ENCODE measurements around the gene ATXN7. TPM values are rescaled to one million over a fixed set of nuclear protein-coding genes. Genes with fewer than 3 reads are reported as not detected.

ATXN7 gene
- total and polyA plus RNA-seq, 2 of the 13 experiments (the other 11 are each of a cell fraction or from before 2014, with no cell fraction given), result 13.8 to 20.0 TPM

GRCh38 chr3:63967675-63968611 is 104.3 kb downstream of the ATXN7 start (continued):
- no peak for TF ChIP-seq POLR2AphosphoS2 (IDR thresholded peaks at IDR 0.05; ENCODE audit: low read depth, low read length)
- TF ChIP-seq ZNF382 (CRISPR knock-in tag; IDR thresholded peaks at IDR 0.05; ENCODE audit: borderline replicate concordance), result no peak
- TF ChIP-seq, protein P1, sequence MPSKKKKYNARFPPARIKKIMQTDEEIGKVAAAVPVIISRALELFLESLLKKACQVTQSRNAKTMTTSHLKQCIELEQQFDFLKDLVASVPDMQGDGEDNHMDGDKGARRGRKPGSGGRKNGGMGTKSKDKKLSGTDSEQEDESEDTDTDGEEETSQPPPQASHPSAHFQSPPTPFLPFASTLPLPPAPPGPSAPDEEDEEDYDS (CRISPR knock-in tag; IDR thresholded peaks at IDR 0.05), result 0 out of 2 replicates have a peak, but pooled peaks have one; percentile 12
- TF ChIP-seq, protein P2, sequence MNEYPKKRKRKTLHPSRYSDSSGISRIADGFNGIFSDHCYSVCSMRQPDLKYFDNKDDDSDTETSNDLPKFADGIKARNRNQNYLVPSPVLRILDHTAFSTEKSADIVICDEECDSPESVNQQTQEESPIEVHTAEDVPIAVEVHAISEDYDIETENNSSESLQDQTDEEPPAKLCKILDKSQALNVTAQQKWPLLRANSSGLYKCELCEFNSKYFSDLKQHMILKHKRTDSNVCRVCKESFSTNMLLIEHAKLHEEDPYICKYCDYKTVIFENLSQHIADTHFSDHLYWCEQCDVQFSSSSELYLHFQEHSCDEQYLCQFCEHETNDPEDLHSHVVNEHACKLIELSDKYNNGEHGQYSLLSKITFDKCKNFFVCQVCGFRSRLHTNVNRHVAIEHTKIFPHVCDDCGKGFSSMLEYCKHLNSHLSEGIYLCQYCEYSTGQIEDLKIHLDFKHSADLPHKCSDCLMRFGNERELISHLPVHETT (CRISPR knock-in tag; conservative IDR thresholded peaks at IDR 0.05), result no peak
- TF ChIP-seq ZNF790 (CRISPR knock-in tag; IDR thresholded peaks at IDR 0.05; ENCODE audit: borderline replicate concordance), result no peak
- 0 out of 2 replicates have a peak, but pooled peaks have one; percentile 24 for TF ChIP-seq ZNF644 (CRISPR knock-in tag; IDR thresholded peaks at IDR 0.05; ENCODE audit: low read depth)
- TF ChIP-seq ZNF747 (CRISPR knock-in tag; IDR thresholded peaks at IDR 0.05; ENCODE audit: borderline replicate concordance), result no peak
- TF ChIP-seq SRSF1 (optimal IDR thresholded peaks at IDR 0.05; ENCODE audit: low read depth, low read length), result no peak
- TF ChIP-seq NFE2L2 (IDR thresholded peaks at IDR 0.05; ENCODE audit: low read length), result no peak
- TF ChIP-seq ZNF337 (CRISPR knock-in tag; IDR thresholded peaks at IDR 0.05; ENCODE audit: borderline replicate concordance, low read depth), result no peak
- 0 out of 2 replicates have a peak, but pooled peaks have one; percentile 20 for TF ChIP-seq HHEX (CRISPR knock-in tag; IDR thresholded peaks at IDR 0.05)
- TF ChIP-seq, protein P3, sequence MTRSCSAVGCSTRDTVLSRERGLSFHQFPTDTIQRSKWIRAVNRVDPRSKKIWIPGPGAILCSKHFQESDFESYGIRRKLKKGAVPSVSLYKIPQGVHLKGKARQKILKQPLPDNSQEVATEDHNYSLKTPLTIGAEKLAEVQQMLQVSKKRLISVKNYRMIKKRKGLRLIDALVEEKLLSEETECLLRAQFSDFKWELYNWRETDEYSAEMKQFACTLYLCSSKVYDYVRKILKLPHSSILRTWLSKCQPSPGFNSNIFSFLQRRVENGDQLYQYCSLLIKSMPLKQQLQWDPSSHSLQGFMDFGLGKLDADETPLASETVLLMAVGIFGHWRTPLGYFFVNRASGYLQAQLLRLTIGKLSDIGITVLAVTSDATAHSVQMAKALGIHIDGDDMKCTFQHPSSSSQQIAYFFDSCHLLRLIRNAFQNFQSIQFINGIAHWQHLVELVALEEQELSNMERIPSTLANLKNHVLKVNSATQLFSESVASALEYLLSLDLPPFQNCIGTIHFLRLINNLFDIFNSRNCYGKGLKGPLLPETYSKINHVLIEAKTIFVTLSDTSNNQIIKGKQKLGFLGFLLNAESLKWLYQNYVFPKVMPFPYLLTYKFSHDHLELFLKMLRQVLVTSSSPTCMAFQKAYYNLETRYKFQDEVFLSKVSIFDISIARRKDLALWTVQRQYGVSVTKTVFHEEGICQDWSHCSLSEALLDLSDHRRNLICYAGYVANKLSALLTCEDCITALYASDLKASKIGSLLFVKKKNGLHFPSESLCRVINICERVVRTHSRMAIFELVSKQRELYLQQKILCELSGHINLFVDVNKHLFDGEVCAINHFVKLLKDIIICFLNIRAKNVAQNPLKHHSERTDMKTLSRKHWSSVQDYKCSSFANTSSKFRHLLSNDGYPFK (CRISPR knock-in tag; IDR thresholded peaks at IDR 0.05; ENCODE audit: borderline replicate concordance), result no peak
- TF ChIP-seq ZNF407 (CRISPR knock-in tag; IDR thresholded peaks at IDR 0.05; ENCODE audit: not compliant biosample characterization), result no peak
- TF ChIP-seq SMAD1 (CRISPR knock-in tag; IDR thresholded peaks at IDR 0.05; ENCODE audit: borderline replicate concordance, low read depth), result no peak
- TF ChIP-seq KDM3A (CRISPR knock-in tag; IDR thresholded peaks at IDR 0.05; ENCODE audit: low read depth), result no peak; the same call in 1 of the 2 replicates

Data from HepG2 (cell line).